HepG2 (cell line): ENCODE results near the gene C5. TPM values are rescaled to one million over a fixed set of nuclear protein-coding genes. Genes with fewer than 3 reads are reported as not detected.

Experiments
- FOXM1 ChIP-seq: sonication (generic); formaldehyde crosslinking; IDR thresholded peaks from 2 replicates; pipeline ENCODE4 v1.5.0; 2020; ENCODE audit warnings: missing genetic modification reagents
- HOXD1 ChIP-seq: sonication (generic); formaldehyde crosslinking; IDR thresholded peaks from 2 replicates; pipeline ENCODE4 v1.5.0; 2020; ENCODE audit warnings: missing genetic modification reagents
- KAT2B ChIP-seq: fragments of 150-350 bp; IDR thresholded peaks from 2 replicates; pipeline ENCODE4 v1.6.1; 2014; ENCODE audit warnings: low read depth, low read length, borderline replicate concordance
- KDM6A ChIP-seq: IDR thresholded peaks from 2 replicates; pipeline ENCODE4 v1.6.1; 2016; ENCODE audit warnings: low read depth
- MAFF ChIP-seq: IDR thresholded peaks from 2 replicates; pipeline ENCODE4 v1.6.1; 2011; ENCODE audit warnings: low read depth, low read length, improper control_type of control experiment
- MEIS1 ChIP-seq: sonication (generic); formaldehyde crosslinking; IDR thresholded peaks from 2 replicates; pipeline ENCODE4 v1.9.0; 2021; ENCODE audit warnings: mild to moderate bottlenecking, missing genetic modification reagents, moderate library complexity, borderline replicate concordance
- NBN ChIP-seq: fragments of 450-650 bp; conservative IDR thresholded peaks from 2 replicates; pipeline ENCODE4 v1.6.1; 2017
- PAF1 ChIP-seq: IDR thresholded peaks from 2 replicates; pipeline ENCODE4 v1.6.1; 2016; ENCODE audit warnings: missing genetic modification reagents, missing compliant biosample characterization
- PAX8 ChIP-seq: sonication (generic); formaldehyde crosslinking; IDR thresholded peaks from 2 replicates; pipeline ENCODE4 v1.8.0; 2022; ENCODE audit warnings: mild to moderate bottlenecking, missing genetic modification reagents, borderline replicate concordance
- POLR2AphosphoS5 ChIP-seq: IDR thresholded peaks from 2 replicates; pipeline ENCODE4 v1.6.1; 2012; ENCODE audit warnings: low read depth, low read length
- PPARG ChIP-seq: conservative IDR thresholded peaks from 2 replicates; pipeline ENCODE4 v1.6.1; 2016; ENCODE audit warnings: missing biosample characterization, missing genetic modification reagents
- RARG ChIP-seq: sonication (generic); formaldehyde crosslinking; IDR thresholded peaks from 2 replicates; pipeline ENCODE4 v1.4.0; 2020; ENCODE audit warnings: low read depth, mild to moderate bottlenecking, missing genetic modification reagents
- REL ChIP-seq: sonication (generic); formaldehyde crosslinking; conservative IDR thresholded peaks from 2 replicates; pipeline ENCODE4 v1.8.0; 2022; ENCODE audit warnings: mild to moderate bottlenecking, missing genetic modification reagents, moderate library complexity
- SSRP1 ChIP-seq: IDR thresholded peaks from 2 replicates; pipeline ENCODE4 v1.6.1; 2016; ENCODE audit warnings: control low read depth
- STAG1 ChIP-seq: sonication (generic); formaldehyde crosslinking; IDR thresholded peaks from 2 replicates; pipeline ENCODE4 v1.4.0; 2020; ENCODE audit warnings: missing genetic modification reagents
- TBX2 ChIP-seq: sonication (generic); formaldehyde crosslinking; IDR thresholded peaks from 2 replicates; pipeline ENCODE4 v1.5.0; 2020; ENCODE audit warnings: missing genetic modification reagents, mild to moderate bottlenecking, borderline replicate concordance
- THYN1 ChIP-seq: sonication (generic); formaldehyde crosslinking; IDR thresholded peaks from 2 replicates; pipeline ENCODE4 v1.8.1; 2023; ENCODE audit warnings: low read depth, mild to moderate bottlenecking, moderate library complexity, missing genetic modification reagents, borderline replicate concordance
- ZBTB14 ChIP-seq: sonication (generic); formaldehyde crosslinking; IDR thresholded peaks from 2 replicates; pipeline ENCODE4 v1.4.0; 2020; ENCODE audit warnings: missing genetic modification reagents
- ZFP36 ChIP-seq: fragments of 150-350 bp; IDR thresholded peaks from 2 replicates; pipeline ENCODE4 v1.6.1; 2018; ENCODE audit warnings: borderline replicate concordance, low read length, low read depth; ENCODE audit not compliant: partially characterized antibody
- ZNF101 ChIP-seq: sonication (generic); formaldehyde crosslinking; IDR thresholded peaks from 2 replicates; pipeline ENCODE4 v1.4.0; 2020; ENCODE audit warnings: mild to moderate bottlenecking, low read depth, missing genetic modification reagents, borderline replicate concordance
- ZNF12 ChIP-seq: sonication (generic); formaldehyde crosslinking; IDR thresholded peaks from 2 replicates; pipeline ENCODE4 v1.5.0; 2020; ENCODE audit warnings: missing genetic modification reagents
- ZNF263 ChIP-seq: sonication (generic); formaldehyde crosslinking; IDR thresholded peaks from 2 replicates; pipeline ENCODE4 v1.4.0; 2020; ENCODE audit warnings: missing genetic modification reagents
- ZNF446 ChIP-seq: sonication (generic); formaldehyde crosslinking; IDR thresholded peaks from 2 replicates; pipeline ENCODE4 v1.5.0; 2020; ENCODE audit warnings: mild to moderate bottlenecking, missing genetic modification reagents
- polyA plus RNA-seq, 8 experiments: library from polyadenylated mRNA; depleted of rRNA in 3 of 8; stranded (reverse) in 7 of 8; unstranded in 1 of 8; fragments of >200 nt; fragmentation: Illumina TruSeq in 4 of 8; extraction: Trizol in 4 of 8; gene quantifications; 2 replicates each; pipeline versions ENCODE4 v1.2.1 to v1.2.3, GENCODE V29; 2011 to 2016; ENCODE audit warnings: low read depth in 4 of 8, missing spikeins in 1 of 8, mixed read lengths in 1 of 8; ENCODE audit not compliant: insufficient read depth in 1 of 8
- total RNA-seq, 5 experiments: library from RNA; depleted of rRNA; stranded (reverse); fragments of >200 nt; fragmentation: Illumina TruSeq; extraction: Trizol; gene quantifications; 2 replicates each; pipeline ENCODE4 v1.2.3, GENCODE V29; 2016; ENCODE audit warnings: low read depth in 1 of 5
- TF ChIP-seq, protein P1 (sequence below): sonication (generic); formaldehyde crosslinking; IDR thresholded peaks from 2 replicates; pipeline ENCODE4 v1.4.0; 2020; ENCODE audit warnings: missing genetic modification reagents, mild to moderate bottlenecking, borderline replicate concordance
- TF ChIP-seq, protein P2 (sequence below): sonication (generic); formaldehyde crosslinking; IDR thresholded peaks from 2 replicates; pipeline ENCODE4 v1.8.0; 2022; ENCODE audit warnings: missing genetic modification reagents, mild to moderate bottlenecking, borderline replicate concordance

The C5 gene
- total and polyA plus RNA-seq, 2 of the 13 experiments (the other 11 are each of a cell fraction or from before 2014, with no cell fraction given): 57.6 to 192 TPM

GRCh38 chr9:121074370-121075250 lies 24.5 kb upstream of the C5 start, which contains the start of gene CNTRL (continued):
- peak; percentile 59; the same call in 1 of the 2 replicates for TF ChIP-seq MEIS1
- TF ChIP-seq ZNF263 (CRISPR knock-in tag): peak; percentile 60; the same call in 1 of the 2 replicates
- peak; percentile 59; the same call in 1 of the 2 replicates for TF ChIP-seq ZNF101 (CRISPR knock-in tag)
- no peak for TF ChIP-seq KAT2B
- 0 out of 2 replicates have a peak, but pooled peaks have one; percentile 40 for TF ChIP-seq PAX8
- no peak for TF ChIP-seq ZFP36
- TF ChIP-seq, protein P1, sequence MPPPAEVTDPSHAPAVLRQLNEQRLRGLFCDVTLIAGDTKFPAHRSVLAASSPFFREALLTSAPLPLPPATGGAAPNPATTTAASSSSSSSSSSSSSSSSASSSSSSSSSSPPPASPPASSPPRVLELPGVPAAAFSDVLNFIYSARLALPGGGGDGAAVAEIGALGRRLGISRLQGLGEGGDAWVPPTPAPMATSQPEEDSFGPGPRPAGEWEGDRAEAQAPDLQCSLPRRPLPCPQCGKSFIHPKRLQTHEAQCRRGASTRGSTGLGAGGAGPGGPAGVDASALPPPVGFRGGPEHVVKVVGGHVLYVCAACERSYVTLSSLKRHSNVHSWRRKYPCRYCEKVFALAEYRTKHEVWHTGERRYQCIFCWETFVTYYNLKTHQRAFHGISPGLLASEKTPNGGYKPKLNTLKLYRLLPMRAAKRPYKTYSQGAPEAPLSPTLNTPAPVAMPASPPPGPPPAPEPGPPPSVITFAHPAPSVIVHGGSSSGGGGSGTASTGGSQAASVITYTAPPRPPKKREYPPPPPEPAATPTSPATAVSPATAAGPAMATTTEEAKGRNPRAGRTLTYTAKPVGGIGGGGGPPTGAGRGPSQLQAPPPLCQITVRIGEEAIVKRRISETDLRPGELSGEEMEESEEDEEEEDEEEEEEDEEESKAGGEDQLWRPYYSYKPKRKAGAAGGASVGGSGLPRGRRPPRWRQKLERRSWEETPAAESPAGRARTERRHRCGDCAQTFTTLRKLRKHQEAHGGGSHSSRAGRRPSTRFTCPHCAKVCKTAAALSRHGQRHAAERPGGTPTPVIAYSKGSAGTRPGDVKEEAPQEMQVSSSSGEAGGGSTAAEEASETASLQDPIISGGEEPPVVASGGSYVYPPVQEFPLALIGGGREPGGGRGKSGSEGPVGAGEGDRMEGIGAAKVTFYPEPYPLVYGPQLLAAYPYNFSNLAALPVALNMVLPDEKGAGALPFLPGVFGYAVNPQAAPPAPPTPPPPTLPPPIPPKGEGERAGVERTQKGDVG (CRISPR knock-in tag): peak; percentile 91; the same call in 1 of the 2 replicates
- 0 out of 2 replicates have a peak, but pooled peaks have one; percentile 52 for TF ChIP-seq FOXM1 (CRISPR knock-in tag)
- no peak for TF ChIP-seq KDM6A (CRISPR knock-in tag)
- peak; percentile 96 for TF ChIP-seq ZNF446 (CRISPR knock-in tag)
- TF ChIP-seq PAF1 (CRISPR knock-in tag): no peak
- TF ChIP-seq, protein P2, sequence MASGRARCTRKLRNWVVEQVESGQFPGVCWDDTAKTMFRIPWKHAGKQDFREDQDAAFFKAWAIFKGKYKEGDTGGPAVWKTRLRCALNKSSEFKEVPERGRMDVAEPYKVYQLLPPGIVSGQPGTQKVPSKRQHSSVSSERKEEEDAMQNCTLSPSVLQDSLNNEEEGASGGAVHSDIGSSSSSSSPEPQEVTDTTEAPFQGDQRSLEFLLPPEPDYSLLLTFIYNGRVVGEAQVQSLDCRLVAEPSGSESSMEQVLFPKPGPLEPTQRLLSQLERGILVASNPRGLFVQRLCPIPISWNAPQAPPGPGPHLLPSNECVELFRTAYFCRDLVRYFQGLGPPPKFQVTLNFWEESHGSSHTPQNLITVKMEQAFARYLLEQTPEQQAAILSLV (CRISPR knock-in tag): peak; percentile 99
- TF ChIP-seq NBN: no peak
- peak; percentile 66 for TF ChIP-seq ZNF12 (CRISPR knock-in tag)
- TF ChIP-seq MAFF: no peak
- TF ChIP-seq ZBTB14: peak; percentile 74
- peak; percentile 49; the same call in 1 of the 2 replicates for TF ChIP-seq POLR2AphosphoS5
- TF ChIP-seq THYN1 (CRISPR knock-in tag): no peak
- TF ChIP-seq SSRP1 (CRISPR knock-in tag): no peak
- TF ChIP-seq PPARG (CRISPR knock-in tag): 0 out of 2 replicates have a peak, but pooled peaks have one; percentile 11
- no peak; the same call in 1 of the 2 replicates for TF ChIP-seq STAG1 (CRISPR knock-in tag)
- TF ChIP-seq REL (CRISPR knock-in tag): peak; percentile 79
- TF ChIP-seq RARG: peak; percentile 94
- peak; percentile 96 for TF ChIP-seq TBX2
- TF ChIP-seq HOXD1 (CRISPR knock-in tag): peak; percentile 42; the same call in 1 of the 2 replicates
